Endodermal cell (in vitro differentiated cells): ENCODE measurements around the gene CAPN13. TPM values are rescaled to one million over a fixed set of nuclear protein-coding genes. Genes with fewer than 3 reads are reported as not detected.
A peak's percentile ranks its signal among the peaks of the same experiment; 100 is the strongest.

Source experiments
- DNase-seq: peaks from one replicate; pipeline ENCODE4 v3.0.0-alpha.2; 2017
- H3K27ac ChIP-seq: 2 replicates; pipeline ENCODE4 v1.5.1; 2013; ENCODE audit warnings: mild to moderate bottlenecking, low read depth, low read length, moderate library complexity
- H3K27me3 ChIP-seq: 2 replicates; pipeline ENCODE4 v1.6.1; 2013; ENCODE audit warnings: mild to moderate bottlenecking, low read length, moderate library complexity; ENCODE audit not compliant: insufficient read depth, control insufficient read depth, poor library complexity, severe bottlenecking
- H3K36me3 ChIP-seq: 2 replicates; pipeline ENCODE4 v1.7.0; 2013; ENCODE audit warnings: mild to moderate bottlenecking, low read length, moderate library complexity; ENCODE audit not compliant: control insufficient read depth, insufficient read depth
- H3K4me1 ChIP-seq: one replicate; pipeline ENCODE4 v1.7.0; 2013; ENCODE audit warnings: low read length; ENCODE audit not compliant: control insufficient read depth, insufficient read depth
- H3K4me3 ChIP-seq: 2 replicates; pipeline ENCODE4 v1.5.1; 2013; ENCODE audit warnings: mild to moderate bottlenecking, low read length, moderate library complexity
- H3K9ac ChIP-seq: 2 replicates; pipeline ENCODE4 v1.6.1; 2013; ENCODE audit warnings: mild to moderate bottlenecking, low read length, moderate library complexity; ENCODE audit not compliant: poor library complexity, severe bottlenecking; ENCODE audit errors: extremely low read depth
- H3K9me3 ChIP-seq: 2 replicates; pipeline ENCODE4 v1.6.1; 2013; ENCODE audit warnings: mild to moderate bottlenecking, low read length, moderate library complexity; ENCODE audit not compliant: control insufficient read depth
- H3K27ac Mint-ChIP-seq: 2 replicates; pipeline ENCODE4 v1.8.0; 2020; ENCODE audit warnings: mixed read lengths
- H3K27me3 Mint-ChIP-seq: 2 replicates; pipeline ENCODE4 v1.8.0; 2021; ENCODE audit warnings: mild to moderate bottlenecking, mixed read lengths; ENCODE audit not compliant: insufficient read depth
- H3K36me3 Mint-ChIP-seq: 2 replicates; pipeline ENCODE4 v1.8.0; 2020; ENCODE audit warnings: low read depth, mixed read lengths
- H3K4me1 Mint-ChIP-seq: 2 replicates; pipeline ENCODE4 v1.8.0; 2020; ENCODE audit warnings: mixed read lengths
- H3K4me3 Mint-ChIP-seq: 2 replicates; pipeline ENCODE4 v1.8.0; 2020; ENCODE audit warnings: mild to moderate bottlenecking, moderate library complexity, mixed read lengths
- H3K9me3 Mint-ChIP-seq: 2 replicates; pipeline ENCODE4 v1.8.0; 2020; ENCODE audit warnings: mild to moderate bottlenecking, mixed read lengths
- CTCF ChIP-seq: fragments of 200-600 bp; sonication (generic); conservative IDR thresholded peaks from 2 replicates; pipeline ENCODE4 v1.5.0; 2021; ENCODE audit warnings: antibody characterized with exemption, mild to moderate bottlenecking
- WGBS, 2 experiments: methylation state at CpG; one replicate each; pipeline versions ENCODE4 v1.1.5 to v1.1.7; 2013; ENCODE audit warnings: missing lambda C conversion rate in 2 of 2, mixed read lengths in 1 of 2; ENCODE audit not compliant: insufficient coverage in 1 of 2, insufficient read length in 1 of 2; 5-methylcytosine and 5-hydroxymethylcytosine counted together
- total RNA-seq, 2 donors: library from RNA; stranded (reverse); fragmentation: NEBNext Ultra II Directional in 1 of 2; extraction: Animal tissue kit (Norgen Biotek cat#: 25700) in 1 of 2; gene quantifications; 2 replicates in 1 of 2; 3 replicates in 1 of 2; pipeline ENCODE4 v1.2.1, GENCODE V29; 2021

CAPN13 gene
- total RNA-seq, 2 donors from 2014 or later: 29.5 to 38.6 TPM

GRCh38 chr2:30706534-30707303 lies 100.5 kb downstream of the CAPN13 start:
- H3K27me3 Mint-ChIP-seq: peaks cover 8% of the 10 kb centered on the region
- Histone ChIP-seq H3K27me3 (no peaks in the 10 kb centered on the region), H3K4me1 (peaks cover 3% of the 10 kb centered on the region), H3K9ac (no peak overlapping the region), H3K4me3 (no peak overlapping the region), H3K36me3 (no peaks in the 10 kb centered on the region), H3K9me3 (peaks cover 37% of the 10 kb centered on the region), H3K27ac (no peak overlapping the region)
- no peak overlapping the region for H3K27ac Mint-ChIP-seq
- peak; percentile 83 for DNase-seq
- H3K36me3 Mint-ChIP-seq: no peaks in the 10 kb centered on the region
- H3K9me3 Mint-ChIP-seq: peaks cover 36% of the 10 kb centered on the region
- peaks cover 13% of the 10 kb centered on the region for H3K4me1 Mint-ChIP-seq
- whole genome bisulfite sequencing, 2 experiments: 82 to 91% methylated on average over 5 to 12 of the region's 12 CpGs
- peak; percentile 89 for TF ChIP-seq CTCF
- H3K4me3 Mint-ChIP-seq: no peak overlapping the region

DNA sequence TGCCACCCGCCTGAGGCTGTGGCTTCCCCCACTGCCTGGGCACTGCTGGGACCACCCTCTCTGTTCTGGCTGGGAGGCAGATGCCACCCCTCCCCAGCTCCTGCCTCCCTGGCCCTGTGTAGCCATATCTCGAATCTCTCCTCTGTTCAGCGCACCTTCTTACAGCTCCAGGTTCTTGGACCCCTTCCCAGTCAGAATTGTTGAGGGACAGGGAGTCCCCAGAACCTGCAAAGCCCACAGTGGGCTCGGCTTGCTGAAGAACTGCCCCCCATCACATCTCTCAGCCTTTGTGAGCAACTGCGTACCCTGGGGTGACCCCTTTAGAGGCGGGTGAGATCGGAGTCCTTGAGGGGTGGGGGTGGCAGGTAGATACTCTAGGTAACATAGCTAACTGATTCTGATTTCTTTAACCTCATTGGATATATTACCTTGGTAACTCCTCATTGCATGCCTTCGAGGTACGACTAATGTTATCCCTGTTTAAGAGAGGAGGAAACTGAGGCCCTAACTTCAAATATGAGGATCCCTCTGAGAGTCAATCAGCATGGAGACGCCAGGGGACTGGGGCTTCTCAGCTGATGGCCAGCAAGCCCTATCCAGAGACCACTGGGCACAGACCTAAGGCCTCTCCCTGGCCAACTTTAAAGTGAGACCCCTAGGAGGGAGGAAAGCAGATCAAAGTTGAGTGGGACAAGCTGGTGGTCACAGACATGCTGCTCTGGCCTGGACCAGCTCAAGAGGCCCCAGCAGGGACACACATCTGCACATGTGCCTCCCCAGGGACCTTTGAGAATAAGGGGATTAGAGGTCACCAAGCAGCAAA lies 101.3 kb downstream of the CAPN13 start:
- H3K36me3 Mint-ChIP-seq: no peaks in the 10 kb centered on the region
- H3K27me3 Mint-ChIP-seq: peaks cover 8% of the 10 kb centered on the region

DNA sequence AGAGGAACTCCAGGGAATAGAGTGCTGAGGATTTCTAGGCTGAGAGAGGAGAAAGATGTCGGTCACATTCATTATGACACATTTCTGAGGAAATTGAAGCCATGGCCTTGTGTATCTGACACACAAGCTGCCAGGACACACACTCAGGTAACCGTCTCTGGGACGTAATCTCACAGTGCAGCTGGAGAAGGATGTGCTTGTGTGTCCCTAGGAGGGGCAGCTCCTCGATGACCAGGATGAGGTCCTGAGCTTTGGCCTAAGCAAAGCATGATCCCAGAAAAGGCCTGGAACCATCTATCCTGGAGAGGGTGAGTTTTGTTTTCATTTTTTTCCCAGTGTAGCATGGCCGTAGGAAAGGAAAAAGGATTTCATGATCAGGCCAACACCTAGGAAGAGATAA lies 102.2 kb downstream of the CAPN13 start:
- H3K4me1 Mint-ChIP-seq: peaks cover 13% of the 10 kb centered on the region
- Histone ChIP-seq H3K36me3 (no peaks in the 10 kb centered on the region), H3K9me3 (peaks cover 43% of the 10 kb centered on the region), H3K27ac (no peak overlapping the region), H3K9ac (no peak overlapping the region), H3K27me3 (no peaks in the 10 kb centered on the region), H3K4me1 (peaks cover 3% of the 10 kb centered on the region), H3K4me3 (no peak overlapping the region)
- H3K9me3 Mint-ChIP-seq: peaks cover 36% of the 10 kb centered on the region
- H3K4me3 Mint-ChIP-seq: no peak overlapping the region
- H3K27me3 Mint-ChIP-seq: peaks cover 8% of the 10 kb centered on the region
- TF ChIP-seq CTCF: no peak
- no peak for DNase-seq
- 80 to 98% methylated on average over 5 of the region's 5 CpGs for WGBS, 2 experiments
- no peaks in the 10 kb centered on the region for H3K36me3 Mint-ChIP-seq
- no peak overlapping the region for H3K27ac Mint-ChIP-seq

More for the DNA sequence above, 101.3 kb downstream of the CAPN13 start:
- Mint-ChIP-seq H3K27ac (no peak overlapping the region), H3K4me1 (peaks cover 13% of the 10 kb centered on the region), H3K4me3 (no peak overlapping the region), H3K9me3 (peaks cover 35% of the 10 kb centered on the region)
- H3K36me3 ChIP-seq: no peaks in the 10 kb centered on the region
- WGBS, 2 experiments: 87 to 88% methylated on average over 5 to 9 of the region's 10 CpGs
- H3K27ac ChIP-seq: no peak overlapping the region
- H3K9ac ChIP-seq: no peak overlapping the region
- no peak for TF ChIP-seq CTCF
- peaks cover 3% of the 10 kb centered on the region for H3K4me1 ChIP-seq
- no peak overlapping the region for H3K4me3 ChIP-seq
- DNase-seq: no peak
- H3K9me3 ChIP-seq: peaks cover 37% of the 10 kb centered on the region
- no peaks in the 10 kb centered on the region for H3K27me3 ChIP-seq
